HG03135 (cell line): ENCODE measurements around the gene ANKRD49.

ENCODE experiments used
- ATAC-seq: cut with Tn5 transposase; IDR thresholded peaks from one replicate; pipeline ENCODE4 v1.9.1; 2021; ENCODE audit warnings: mild to moderate bottlenecking, moderate library complexity; ENCODE audit not compliant: unreplicated experiment

Gene ANKRD49

GRCh38 chr11:94493281-94494125 lies at the start of gene ANKRD49, which contains the start of gene MRE11:
Gene ANKRD49, plus strand, starts transcription at chr11:94493984. Its CDS starts 2,710 bp downstream, at chr11:94496694.
Gene MRE11, minus strand, starts transcription at chr11:94493844. Its CDS starts 1,043 bp downstream, at chr11:94492801.
- ATAC-seq, result peak; percentile 100

- no peak for ATAC-seq
These were observed 48.1 kb upstream of the ANKRD49 start for GRCh38 chr11:94445641-94446040.

- ATAC-seq, result no peak
These were observed 46.6 kb upstream of the ANKRD49 start for GRCh38 chr11:94447149-94447548.

GRCh38 chr11:94449029-94449428 lies 44.8 kb upstream of the ANKRD49 start:
- ATAC-seq, result no peak

- ATAC-seq, result no peak
These were observed 44.3 kb upstream of the ANKRD49 start for GRCh38 chr11:94449437-94449836.

- ATAC-seq, result no peak
These were observed 43.7 kb upstream of the ANKRD49 start for GRCh38 chr11:94450048-94450447.

GRCh38 chr11:94452988-94453387 lies 40.8 kb upstream of the ANKRD49 start:
- ATAC-seq, result no peak

- ATAC-seq, result no peak
These were observed 39.5 kb upstream of the ANKRD49 start for GRCh38 chr11:94454301-94454700.

- ATAC-seq, result no peak
These were observed 37.9 kb upstream of the ANKRD49 start for GRCh38 chr11:94455861-94456260.

GRCh38 chr11:94457118-94458029 lies 36.4 kb upstream of the ANKRD49 start:
- ATAC-seq, result no peak

- no peak for ATAC-seq
These were observed 34.2 kb upstream of the ANKRD49 start for GRCh38 chr11:94459576-94459975.

- peak; percentile 78 for ATAC-seq
These were observed 24.4 kb upstream of the ANKRD49 start for GRCh38 chr11:94469416-94469815.

GRCh38 chr11:94472916-94473799 lies 20.6 kb upstream of the ANKRD49 start:
- ATAC-seq, result peak; percentile 92

GRCh38 chr11:94477624-94478023 lies 16.2 kb upstream of the ANKRD49 start:
- no peak for ATAC-seq

GRCh38 chr11:94481342-94481741 lies 12.4 kb upstream of the ANKRD49 start:
- no peak for ATAC-seq

GRCh38 chr11:94486068-94486467 lies 7.7 kb upstream of the ANKRD49 start:
- no peak for ATAC-seq

- ATAC-seq, result peak; percentile 66
These were observed 419 bp downstream of the ANKRD49 start for GRCh38 chr11:94494126-94494680.

GRCh38 chr11:94500181-94500580 lies 6.4 kb downstream of the ANKRD49 start:
- ATAC-seq, result no peak

GRCh38 chr11:94501522-94501921 lies 7.7 kb downstream of the ANKRD49 start:
- no peak for ATAC-seq

- no peak for ATAC-seq
These were observed 11.0 kb downstream of the ANKRD49 start for GRCh38 chr11:94504689-94505293.
